Cardiac muscle cell (in vitro differentiated cells and primary cell): Measurements from ENCODE around the gene PCK1. TPM values are rescaled to one million over a fixed set of nuclear protein-coding genes. Genes with fewer than 3 reads are reported as not detected.

Experiments used
- DNase-seq, 2 donors: peaks; one replicate each; pipeline versions ENCODE4 v3.0.0 to v3.0.0-alpha.2; 2010 to 2017; ENCODE audit warnings: low read depth in 1 of 2, low spot score in 1 of 2
- H3K27ac ChIP-seq: fragments of 200-600 bp; sonication (generic); 2 replicates; pipeline ENCODE4 v1.5.1; 2016
- H3K27me3 ChIP-seq: fragments of 200-600 bp; sonication (generic); 2 replicates; pipeline ENCODE4 v1.6.0; 2016; ENCODE audit warnings: control low read depth
- H3K36me3 ChIP-seq: fragments of 200-600 bp; sonication (generic); 2 replicates; pipeline ENCODE4 v1.5.1; 2016; ENCODE audit warnings: control low read depth
- H3K4me1 ChIP-seq: fragments of 200-600 bp; sonication (generic); 2 replicates; pipeline ENCODE4 v1.8.1; 2017; ENCODE audit warnings: low read depth, mild to moderate bottlenecking, mixed run types
- H3K4me3 ChIP-seq: fragments of 200-600 bp; sonication (generic); 2 replicates; pipeline ENCODE4 v1.5.1; 2016; ENCODE audit warnings: mild to moderate bottlenecking
- H3K9me3 ChIP-seq: fragments of 200-600 bp; sonication (generic); 2 replicates; pipeline ENCODE4 v1.5.1; 2017; ENCODE audit warnings: low read depth, mild to moderate bottlenecking, control low read depth
- CTCF ChIP-seq: IDR thresholded peaks from 2 replicates; pipeline ENCODE4 v1.5.1; 2012; ENCODE audit warnings: low read depth, mild to moderate bottlenecking, low read length
- polyA plus RNA-seq: library from polyadenylated mRNA; unstranded; fragments of >200 nt; fragmentation: Nextera tagmentation; extraction: Ambion mirVana; gene quantifications from 2 replicates; pipeline ENCODE4 v1.2.1, GENCODE V29; 2016
- total RNA-seq: library from RNA; depleted of rRNA; stranded (reverse); fragments of >200 nt; gene quantifications from 2 replicates; pipeline ENCODE4 v1.2.3, GENCODE V29; 2016

PCK1 gene
- total and polyA plus RNA-seq, 2 experiments from 2014 or later, result 1.6 TPM; not detected in 1

GRCh38 chr20:57578476-57579165, 17.7 kb downstream of the PCK1 start:
- no peak for TF ChIP-seq CTCF
- Histone ChIP-seq H3K4me1 (no peaks in the 10 kb centered on the region), H3K9me3 (no peaks in the 10 kb centered on the region), H3K36me3 (no peaks in the 10 kb centered on the region), H3K27ac (no peak overlapping the region), H3K4me3 (no peak overlapping the region), H3K27me3 (no peaks in the 10 kb centered on the region)
- no peak for DNase-seq

GRCh38 chr20:57579331-57579897, 18.5 kb downstream of the PCK1 start:
- DNase-seq, result no peak
- no peak overlapping the region for H3K27ac ChIP-seq
- H3K9me3 ChIP-seq, result no peaks in the 10 kb centered on the region
- H3K36me3 ChIP-seq, result no peaks in the 10 kb centered on the region
- no peaks in the 10 kb centered on the region for H3K4me1 ChIP-seq
- no peak overlapping the region for H3K4me3 ChIP-seq
- no peak for TF ChIP-seq CTCF
- no peaks in the 10 kb centered on the region for H3K27me3 ChIP-seq

- no peak for DNase-seq
- no peaks in the 10 kb centered on the region for H3K36me3 ChIP-seq
- no peaks in the 10 kb centered on the region for H3K27me3 ChIP-seq
- no peak overlapping the region for H3K27ac ChIP-seq
- H3K4me3 ChIP-seq, result no peak overlapping the region
- H3K4me1 ChIP-seq, result no peaks in the 10 kb centered on the region
- no peaks in the 10 kb centered on the region for H3K9me3 ChIP-seq
- no peak for TF ChIP-seq CTCF
Observed at GRCh38 chr20:57579898-57580447, 19.1 kb downstream of the PCK1 start.

GRCh38 chr20:57580478-57581201, 19.7 kb downstream of the PCK1 start:
- Histone ChIP-seq H3K27me3 (no peaks in the 10 kb centered on the region), H3K4me3 (no peak overlapping the region), H3K27ac (no peak overlapping the region), H3K9me3 (no peaks in the 10 kb centered on the region), H3K4me1 (no peaks in the 10 kb centered on the region), H3K36me3 (no peaks in the 10 kb centered on the region)
- TF ChIP-seq CTCF, result no peak
- DNase-seq, result no peak

- no peak overlapping the region for H3K27ac ChIP-seq
Observed at GRCh38 chr20:57581202-57582028, 20.5 kb downstream of the PCK1 start.

More at GRCh38 chr20:57581202-57582028, 20.5 kb downstream of the PCK1 start:
- no peaks in the 10 kb centered on the region for H3K4me1 ChIP-seq
- no peaks in the 10 kb centered on the region for H3K36me3 ChIP-seq
- H3K27me3 ChIP-seq, result no peaks in the 10 kb centered on the region
- H3K4me3 ChIP-seq, result no peak overlapping the region
- H3K9me3 ChIP-seq, result no peaks in the 10 kb centered on the region
- TF ChIP-seq CTCF, result no peak
- no peak for DNase-seq
